Measurements from ENCODE around the gene PPARD. TPM values are rescaled to one million over a fixed set of nuclear protein-coding genes. Genes with fewer than 3 reads are reported as not detected.

The PPARD gene
- total and polyA plus RNA-seq, 2 of the 13 experiments (the other 11 are each of a cell fraction or from before 2014, with no cell fraction given), result 6.1 to 13.3 TPM

DNA sequence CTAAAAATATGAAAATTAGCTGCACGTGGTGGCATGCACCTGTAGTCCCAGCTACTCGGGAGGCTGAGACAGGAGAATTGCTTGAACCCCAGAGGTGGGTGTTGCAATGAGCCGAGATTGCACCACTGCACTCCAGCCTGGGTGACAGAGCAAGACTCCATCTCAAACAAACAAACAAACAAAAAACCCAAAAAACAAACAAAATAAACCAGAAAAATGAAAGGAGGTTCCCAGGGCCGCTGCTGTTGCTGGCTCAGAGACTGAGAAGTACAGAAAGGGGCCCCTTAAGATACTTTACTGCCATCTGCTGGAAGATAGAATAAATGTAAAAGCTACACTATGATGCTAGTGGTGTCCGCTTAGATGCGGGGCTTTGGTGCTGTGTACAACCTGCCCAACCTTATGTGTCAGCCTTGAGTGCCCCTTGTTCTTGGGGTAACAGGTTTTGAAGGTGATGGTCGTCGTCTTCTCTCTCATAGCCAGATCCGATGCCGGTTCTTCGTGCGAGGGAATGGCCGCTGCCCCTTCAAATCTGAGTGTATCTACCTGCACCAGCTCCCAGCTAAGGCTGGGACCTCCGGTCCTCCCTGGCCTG, 107.0 kb downstream of the PPARD start (continued):
- TF ChIP-seq, protein P1, sequence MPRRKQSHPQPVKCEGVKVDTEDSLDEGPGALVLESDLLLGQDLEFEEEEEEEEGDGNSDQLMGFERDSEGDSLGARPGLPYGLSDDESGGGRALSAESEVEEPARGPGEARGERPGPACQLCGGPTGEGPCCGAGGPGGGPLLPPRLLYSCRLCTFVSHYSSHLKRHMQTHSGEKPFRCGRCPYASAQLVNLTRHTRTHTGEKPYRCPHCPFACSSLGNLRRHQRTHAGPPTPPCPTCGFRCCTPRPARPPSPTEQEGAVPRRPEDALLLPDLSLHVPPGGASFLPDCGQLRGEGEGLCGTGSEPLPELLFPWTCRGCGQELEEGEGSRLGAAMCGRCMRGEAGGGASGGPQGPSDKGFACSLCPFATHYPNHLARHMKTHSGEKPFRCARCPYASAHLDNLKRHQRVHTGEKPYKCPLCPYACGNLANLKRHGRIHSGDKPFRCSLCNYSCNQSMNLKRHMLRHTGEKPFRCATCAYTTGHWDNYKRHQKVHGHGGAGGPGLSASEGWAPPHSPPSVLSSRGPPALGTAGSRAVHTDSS (CRISPR knock-in tag; conservative IDR thresholded peaks at IDR 0.05), result no peak
- TF ChIP-seq ZNF772 (CRISPR knock-in tag; IDR thresholded peaks at IDR 0.05), result no peak
- TF ChIP-seq, protein P2, sequence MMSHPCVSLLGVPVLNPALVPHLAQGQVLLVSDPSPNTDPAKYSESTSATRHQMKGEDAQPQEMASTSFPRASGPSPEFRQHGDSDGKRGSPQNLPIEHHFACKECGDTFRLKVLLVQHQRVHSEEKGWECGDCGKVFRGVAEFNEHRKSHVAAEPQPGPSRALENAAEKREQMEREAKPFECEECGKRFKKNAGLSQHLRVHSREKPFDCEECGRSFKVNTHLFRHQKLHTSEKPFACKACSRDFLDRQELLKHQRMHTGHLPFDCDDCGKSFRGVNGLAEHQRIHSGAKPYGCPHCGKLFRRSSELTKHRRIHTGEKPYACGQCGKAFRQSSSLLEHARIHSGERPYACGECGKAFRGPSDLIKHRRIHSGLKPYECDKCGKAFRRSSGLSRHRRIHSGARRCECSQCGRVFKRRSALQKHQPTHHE (CRISPR knock-in tag; IDR thresholded peaks at IDR 0.05; ENCODE audit: borderline replicate concordance), result 0 out of 2 replicates have a peak, but pooled peaks have one; percentile 12
- TF ChIP-seq ZNF691 (CRISPR knock-in tag; IDR thresholded peaks at IDR 0.05; ENCODE audit: borderline replicate concordance, low read depth), result no peak
- no peak for TF ChIP-seq MIER2 (CRISPR knock-in tag; IDR thresholded peaks at IDR 0.05)
- no peak for TF ChIP-seq ZNF674 (CRISPR knock-in tag; IDR thresholded peaks at IDR 0.05; ENCODE audit: low read depth)
- no peak for TF ChIP-seq EEA1 (CRISPR knock-in tag; IDR thresholded peaks at IDR 0.05; ENCODE audit: borderline replicate concordance)
- no peak for TF ChIP-seq BORCS8-MEF2B (CRISPR knock-in tag; IDR thresholded peaks at IDR 0.05)
- 0 out of 2 replicates have a peak, but pooled peaks have one; percentile 62 for TF ChIP-seq ATF6 (CRISPR knock-in tag; conservative IDR thresholded peaks at IDR 0.05)
- TF ChIP-seq ZNF577 (CRISPR knock-in tag; IDR thresholded peaks at IDR 0.05; ENCODE audit: borderline replicate concordance, low read depth), result no peak
- TF ChIP-seq, protein P3, sequence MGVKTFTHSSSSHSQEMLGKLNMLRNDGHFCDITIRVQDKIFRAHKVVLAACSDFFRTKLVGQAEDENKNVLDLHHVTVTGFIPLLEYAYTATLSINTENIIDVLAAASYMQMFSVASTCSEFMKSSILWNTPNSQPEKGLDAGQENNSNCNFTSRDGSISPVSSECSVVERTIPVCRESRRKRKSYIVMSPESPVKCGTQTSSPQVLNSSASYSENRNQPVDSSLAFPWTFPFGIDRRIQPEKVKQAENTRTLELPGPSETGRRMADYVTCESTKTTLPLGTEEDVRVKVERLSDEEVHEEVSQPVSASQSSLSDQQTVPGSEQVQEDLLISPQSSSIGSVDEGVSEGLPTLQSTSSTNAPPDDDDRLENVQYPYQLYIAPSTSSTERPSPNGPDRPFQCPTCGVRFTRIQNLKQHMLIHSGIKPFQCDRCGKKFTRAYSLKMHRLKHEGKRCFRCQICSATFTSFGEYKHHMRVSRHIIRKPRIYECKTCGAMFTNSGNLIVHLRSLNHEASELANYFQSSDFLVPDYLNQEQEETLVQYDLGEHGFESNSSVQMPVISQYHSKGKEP (CRISPR knock-in tag; IDR thresholded peaks at IDR 0.05), result no peak
- no peak for TF ChIP-seq CREB1 (IDR thresholded peaks at IDR 0.05)
- no peak for TF ChIP-seq CREB1 (CRISPR knock-in tag; IDR thresholded peaks at IDR 0.05)
- TF ChIP-seq SNRNP70 (IDR thresholded peaks at IDR 0.05; ENCODE audit: low read depth, low read length), result no peak
- TF ChIP-seq YEATS4 (CRISPR knock-in tag; IDR thresholded peaks at IDR 0.05; ENCODE audit: borderline replicate concordance), result no peak
- no peak for TF ChIP-seq ELF4 (CRISPR knock-in tag; IDR thresholded peaks at IDR 0.05; ENCODE audit: borderline replicate concordance)
- TF ChIP-seq GLMP (CRISPR knock-in tag; IDR thresholded peaks at IDR 0.05; ENCODE audit: borderline replicate concordance), result no peak
- TF ChIP-seq AKAP8 (CRISPR knock-in tag; IDR thresholded peaks at IDR 0.05), result no peak
- no peak for TF ChIP-seq U2AF2 (IDR thresholded peaks at IDR 0.05; ENCODE audit: low read depth, low read length)
- TF ChIP-seq ZNF879 (CRISPR knock-in tag; IDR thresholded peaks at IDR 0.05), result no peak
- 0 out of 2 replicates have a peak, but pooled peaks have one; percentile 48 for TF ChIP-seq ZNF556 (CRISPR knock-in tag; IDR thresholded peaks at IDR 0.05; ENCODE audit: borderline replicate concordance)
- no peak for TF ChIP-seq NFATC3 (CRISPR knock-in tag; IDR thresholded peaks at IDR 0.05)

Measured in HepG2 (cell line).